NCI-H748 (cell line): Measurements from ENCODE around the gene XYLT1.

Experiments
- DNase-seq: peaks from one replicate; lab custom pipeline; 2025; ENCODE audit not compliant: unreplicated experiment; lab: John Stamatoyannopoulos, UW

XYLT1 gene

DNA sequence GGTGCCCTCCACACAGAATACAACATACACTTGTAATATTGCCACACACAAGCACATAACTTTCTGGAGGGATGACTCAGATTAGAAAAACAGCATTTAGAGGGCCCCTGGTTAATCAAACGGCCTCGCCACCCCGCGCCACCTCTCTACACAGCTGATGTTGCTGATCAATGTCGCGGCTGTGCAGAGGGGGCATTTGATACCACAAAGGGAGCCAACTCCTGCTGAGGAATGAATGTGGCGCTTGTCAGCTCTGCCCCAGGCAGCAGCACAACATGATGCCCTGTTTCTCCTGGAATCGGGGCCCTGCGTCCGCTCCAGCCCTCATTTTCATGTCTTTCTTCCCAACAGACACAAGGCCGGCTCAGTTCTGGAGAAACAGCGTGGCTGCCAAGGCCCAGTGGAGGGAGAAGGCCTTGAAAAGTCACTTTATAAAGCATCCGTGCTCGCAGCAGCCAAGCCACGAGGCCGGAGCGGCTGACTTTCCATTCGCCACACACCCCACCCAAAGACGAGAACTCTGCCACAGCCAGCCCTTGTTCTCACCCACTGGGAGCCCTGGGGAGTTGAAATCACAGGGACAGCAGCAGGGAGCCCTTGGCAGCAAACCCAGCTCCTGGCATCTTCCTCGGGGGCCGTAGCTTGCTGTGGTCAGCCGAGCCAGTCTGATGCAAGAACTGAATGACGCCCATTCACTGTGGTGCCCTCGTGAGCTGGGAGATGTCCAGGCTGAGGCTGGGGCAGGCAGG, 65.6 kb downstream of the XYLT1 start:
- no peak for DNase-seq

DNA sequence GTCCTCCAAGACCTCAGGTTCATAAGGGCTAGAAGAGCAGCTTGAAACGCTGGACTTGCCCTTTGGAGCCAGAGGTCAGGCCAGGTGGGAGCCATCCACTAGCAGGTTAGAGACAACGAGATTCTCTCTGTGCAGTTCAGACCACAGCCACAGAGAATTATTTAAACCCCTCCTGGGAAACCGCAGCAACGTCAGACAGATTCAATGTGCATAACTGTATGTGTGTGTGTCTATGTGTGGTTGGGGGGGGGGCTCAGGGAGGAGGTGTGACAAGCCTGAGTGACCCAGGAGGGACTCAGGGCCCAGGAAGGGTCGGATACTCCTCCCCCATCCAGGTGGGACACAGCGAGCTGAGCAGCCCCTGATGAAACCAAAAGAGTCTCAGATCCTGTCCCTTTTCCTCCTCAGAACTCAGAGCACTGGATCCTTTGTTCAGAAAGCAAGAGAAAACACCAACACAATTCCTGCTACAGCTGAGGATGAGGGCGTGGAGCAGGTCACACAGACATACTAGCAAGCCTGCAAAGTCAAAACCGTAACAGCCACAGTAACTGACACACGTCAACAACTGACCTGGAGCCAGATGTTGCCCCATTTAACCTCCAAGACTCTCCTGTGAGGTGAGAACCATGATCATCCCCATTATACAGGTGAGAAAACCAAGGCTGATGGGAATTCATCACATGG, 66.8 kb downstream of the XYLT1 start:
- no peak for DNase-seq

DNA sequence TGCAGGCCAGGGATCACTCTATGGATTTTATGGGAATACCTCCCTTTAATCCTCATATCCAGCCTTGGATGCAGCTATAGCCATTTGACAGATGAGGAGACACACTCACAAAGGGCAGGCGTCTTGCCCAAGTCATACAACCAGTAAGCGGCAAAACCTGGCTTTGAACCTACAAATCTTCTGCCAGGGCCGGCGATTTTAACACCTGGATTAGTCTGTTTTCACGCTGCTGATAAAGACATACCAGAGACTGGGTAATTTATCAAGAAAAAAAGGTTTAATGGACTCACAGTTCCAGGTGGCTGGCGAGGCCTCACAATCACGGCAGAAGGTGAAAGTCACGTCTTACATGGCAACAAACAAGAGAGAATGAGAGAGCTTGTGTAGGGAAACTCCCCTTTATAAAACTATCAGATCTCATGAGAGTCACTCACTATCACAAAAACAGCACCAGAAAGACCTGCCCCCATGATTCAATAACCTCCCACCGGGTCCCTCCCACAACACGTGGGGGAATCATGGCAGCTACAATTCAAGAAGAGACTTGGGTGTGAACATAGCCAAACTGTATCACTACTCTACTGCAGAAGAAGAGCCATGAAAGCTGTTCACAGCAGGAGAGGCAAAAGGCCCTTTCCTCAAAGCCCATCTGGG, 67.5 kb downstream of the XYLT1 start:
- DNase-seq: no peak

DNA sequence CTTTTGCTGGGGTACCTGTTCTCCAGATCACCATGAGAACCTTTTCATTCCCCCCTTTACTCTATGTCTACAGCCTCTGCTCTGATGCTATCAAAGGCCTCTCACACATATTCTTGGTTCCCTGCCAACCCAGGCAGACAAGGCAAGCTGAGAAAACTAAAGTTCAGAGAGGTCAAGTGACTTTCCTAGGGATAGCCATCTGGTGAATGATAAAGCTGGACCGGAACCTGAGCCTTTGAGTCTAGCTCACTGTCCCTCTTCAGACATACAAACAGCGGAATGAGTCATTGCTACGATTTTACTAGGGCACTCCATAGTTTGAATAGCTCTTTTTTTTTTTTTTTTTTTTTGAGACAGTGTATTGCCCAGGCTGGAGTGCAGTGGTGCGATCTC, 73.3 kb downstream of the XYLT1 start:
- peak; percentile 85 for DNase-seq

DNA sequence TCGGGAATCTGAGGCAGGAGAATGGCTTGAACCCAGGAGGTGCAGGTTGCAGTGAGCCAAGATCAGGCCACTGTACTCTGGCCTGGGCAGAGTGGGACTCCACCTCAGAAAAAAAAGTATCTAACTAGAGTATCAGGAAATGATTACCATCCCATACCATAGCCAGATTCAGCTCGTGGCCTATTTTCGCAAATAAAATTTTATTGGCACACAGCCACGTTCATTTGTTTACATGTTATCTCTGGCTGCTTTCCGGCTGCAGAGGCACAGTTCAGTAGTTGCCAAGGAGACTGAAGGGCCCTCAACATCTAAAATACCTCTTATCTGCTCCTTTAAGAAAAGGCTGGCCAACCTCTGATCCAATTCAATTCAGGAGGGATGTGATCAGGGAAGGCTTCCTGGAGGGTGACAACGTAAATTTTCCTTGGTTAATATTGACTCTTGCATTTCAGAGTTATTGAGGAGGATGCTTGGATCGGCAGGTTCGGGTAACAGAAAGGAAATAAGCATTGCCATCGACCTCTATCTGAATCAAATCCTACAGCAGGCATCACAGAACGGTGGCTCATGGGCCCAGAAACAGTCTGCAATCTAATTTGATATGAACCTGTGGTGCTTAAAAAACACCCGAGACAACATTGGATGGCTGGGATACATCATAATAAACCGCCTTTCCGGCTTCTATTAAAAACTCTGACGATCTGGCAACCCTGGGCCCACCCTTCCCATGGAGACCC, 73.8 kb downstream of the XYLT1 start:
- peak; percentile 88 for DNase-seq

DNA sequence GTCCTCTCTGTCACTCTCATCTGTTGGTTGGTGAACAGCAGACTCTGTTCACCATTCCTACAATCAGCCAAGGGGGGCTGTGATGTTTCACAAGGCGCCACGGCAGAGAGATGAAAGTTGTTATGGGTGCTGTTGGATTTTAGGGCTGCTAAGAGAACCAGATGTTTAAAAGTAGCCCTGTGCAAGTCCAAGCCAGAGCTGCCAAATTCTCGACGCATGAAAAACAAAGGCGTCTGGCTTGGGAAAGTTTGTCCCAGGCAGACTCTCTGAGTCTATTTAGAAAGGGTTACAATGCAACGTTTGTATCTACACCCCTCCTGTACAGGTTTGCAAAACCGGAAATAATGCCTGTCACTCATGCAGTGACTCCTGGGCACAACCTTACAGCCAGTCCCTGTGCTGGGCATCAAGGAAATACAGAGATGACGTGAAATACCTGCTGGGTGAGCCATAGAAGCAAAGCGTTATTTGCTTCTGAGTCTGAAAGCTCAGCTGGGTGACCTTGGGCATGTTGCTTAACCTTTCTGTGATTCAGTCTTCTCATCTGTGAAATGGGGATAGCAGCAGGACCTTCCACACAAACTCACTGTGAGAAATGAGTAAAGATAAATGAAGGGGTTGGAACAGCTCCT, 74.8 kb downstream of the XYLT1 start:
- DNase-seq: no peak

DNA sequence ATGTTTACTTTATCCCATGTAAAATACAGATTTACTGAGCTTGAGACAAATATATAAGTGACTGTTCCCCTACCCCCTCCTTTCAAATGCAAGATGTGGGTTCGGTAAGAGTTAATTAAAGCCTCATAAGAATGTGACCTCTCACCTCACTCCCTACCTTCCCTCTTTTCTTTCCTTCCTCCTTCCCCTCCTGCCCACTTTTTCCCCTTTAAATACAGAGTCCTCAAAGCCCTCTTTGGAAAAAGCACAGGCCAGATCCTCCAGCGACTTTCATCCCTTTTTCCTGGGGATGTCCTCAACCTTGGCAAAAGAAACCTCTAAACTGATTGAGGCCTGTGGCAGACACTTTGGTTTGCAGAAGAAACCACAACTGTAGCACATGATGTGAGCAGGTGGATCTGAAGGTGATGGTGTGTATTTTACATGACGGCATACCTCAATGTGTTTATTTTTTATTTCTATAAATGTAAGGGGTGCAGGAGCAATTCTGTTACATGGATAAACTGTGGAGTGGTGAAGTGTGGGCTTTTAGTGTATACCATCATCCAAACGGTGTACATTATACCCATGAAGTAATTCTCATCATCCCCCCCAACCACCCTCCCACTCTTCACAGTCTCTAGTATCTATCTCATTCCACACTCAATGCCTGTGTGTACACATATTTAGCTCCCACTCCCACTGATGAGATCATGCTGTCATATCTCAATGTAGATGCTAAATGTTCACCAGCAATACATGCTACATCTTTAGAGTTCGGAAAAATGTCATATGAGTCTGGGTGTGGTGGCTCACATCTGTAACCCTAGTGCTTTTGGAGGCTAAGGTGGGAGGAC, 77.7 kb downstream of the XYLT1 start:
- no peak for DNase-seq

DNA sequence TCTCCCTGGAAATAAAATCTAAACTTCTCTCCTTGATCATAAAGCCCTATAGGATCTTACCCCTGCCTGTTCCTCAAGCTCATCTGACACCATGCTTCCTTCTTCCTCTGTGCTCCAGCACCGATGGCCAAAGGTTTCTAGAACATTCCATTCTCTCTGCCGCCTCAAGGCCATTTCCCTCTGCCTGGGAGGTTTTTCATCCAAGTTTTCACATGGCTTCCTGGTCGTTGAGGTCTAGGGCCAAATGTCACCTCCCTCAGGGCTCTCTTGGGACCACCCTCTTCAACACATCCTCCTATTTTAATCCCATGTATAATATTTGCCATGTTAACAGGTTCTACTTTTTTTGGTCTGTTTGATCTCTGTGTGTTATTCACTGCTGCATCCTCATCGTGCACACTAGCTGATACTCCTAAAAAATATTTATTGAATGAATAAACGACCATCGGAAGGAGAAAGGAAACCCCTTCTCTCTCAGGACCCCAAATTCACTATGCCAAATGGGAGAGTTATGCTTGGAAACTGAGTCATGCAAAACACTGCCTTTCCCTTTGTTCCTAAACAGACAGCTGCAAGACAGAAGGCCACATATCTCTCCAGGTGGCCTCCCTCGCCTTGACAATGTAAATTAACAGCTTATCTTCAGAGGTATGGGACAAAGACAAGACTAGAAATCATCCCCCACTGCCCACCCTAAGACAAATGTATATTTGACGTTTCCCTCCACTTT, 78.5 kb downstream of the XYLT1 start:
- no peak for DNase-seq

DNA sequence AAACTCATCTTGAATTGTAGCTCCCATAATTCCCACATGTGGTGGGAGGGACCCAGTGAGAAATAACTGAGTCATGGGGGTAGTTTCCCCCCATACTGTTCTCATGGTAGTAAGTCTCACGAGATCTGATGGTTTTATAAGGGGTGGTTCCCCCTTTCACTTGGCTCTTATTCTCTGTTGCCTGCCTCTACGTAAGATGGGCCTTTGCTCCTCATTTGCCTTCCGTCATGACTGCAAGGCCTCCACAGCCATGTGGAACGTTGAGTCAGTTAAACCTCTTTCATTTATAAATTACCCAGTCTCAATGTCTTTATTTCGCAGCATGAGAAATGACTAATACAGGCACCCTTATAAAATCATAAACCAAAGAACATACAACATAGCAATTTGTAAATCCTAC, 79.0 kb downstream of the XYLT1 start:
- DNase-seq: no peak

DNA sequence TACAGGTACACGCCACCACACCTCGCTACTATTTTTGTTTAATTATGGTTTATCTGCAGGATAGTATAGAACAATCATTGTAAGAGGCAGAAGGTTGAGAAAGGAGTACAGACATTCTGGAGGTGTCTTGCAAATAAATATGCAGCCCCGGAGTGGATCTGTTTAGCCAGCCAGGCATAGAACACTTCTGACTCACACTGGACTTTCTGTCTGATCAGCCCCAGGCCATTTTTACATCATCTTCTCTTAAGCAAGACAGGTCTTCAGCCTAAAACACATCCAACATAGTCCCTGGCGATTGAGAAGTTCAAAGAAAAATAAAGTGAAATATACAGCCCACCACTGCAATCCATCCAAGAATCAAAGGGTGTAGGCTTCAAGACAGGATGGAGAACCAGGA, 81.4 kb downstream of the XYLT1 start:
- no peak for DNase-seq

DNA sequence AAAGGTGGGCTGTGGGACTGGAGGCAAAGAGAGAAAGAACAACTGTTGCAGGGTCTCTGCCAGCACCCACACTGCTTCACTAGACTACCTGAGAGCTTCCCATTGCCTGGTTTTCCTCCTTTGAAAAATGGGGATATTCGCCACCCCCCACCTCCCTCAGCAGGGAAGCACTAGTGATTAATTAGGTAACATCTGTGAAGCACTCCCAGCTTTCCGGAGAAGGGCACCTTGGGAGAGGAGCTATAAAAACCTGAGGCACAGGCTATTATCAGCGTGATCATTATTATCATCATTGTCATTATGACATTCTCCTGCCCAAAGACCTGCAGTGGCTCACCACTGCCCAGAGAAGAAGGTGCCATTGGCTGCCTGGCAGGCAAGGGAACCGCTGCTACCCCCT, 83.5 kb downstream of the XYLT1 start:
- DNase-seq: peak; percentile 1

DNA sequence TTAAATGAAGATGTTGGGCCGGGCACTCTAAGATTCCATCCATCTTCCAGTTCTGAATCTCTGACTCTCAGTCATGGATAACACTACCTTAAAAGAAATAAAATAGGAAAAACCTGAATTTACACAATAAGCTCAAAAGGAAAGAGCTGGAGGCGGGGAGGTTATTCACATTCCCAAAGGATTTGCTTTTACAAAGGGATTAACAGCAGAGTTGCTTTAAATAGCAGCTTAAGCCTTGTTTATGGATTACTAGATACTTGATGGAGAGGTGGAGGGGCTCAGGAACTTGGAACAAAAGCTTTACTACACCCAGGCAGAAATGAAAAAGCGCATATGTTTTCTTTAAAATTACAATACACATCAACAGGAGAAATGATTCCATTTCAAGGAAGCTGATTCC, 84.5 kb downstream of the XYLT1 start:
- DNase-seq: no peak

DNA sequence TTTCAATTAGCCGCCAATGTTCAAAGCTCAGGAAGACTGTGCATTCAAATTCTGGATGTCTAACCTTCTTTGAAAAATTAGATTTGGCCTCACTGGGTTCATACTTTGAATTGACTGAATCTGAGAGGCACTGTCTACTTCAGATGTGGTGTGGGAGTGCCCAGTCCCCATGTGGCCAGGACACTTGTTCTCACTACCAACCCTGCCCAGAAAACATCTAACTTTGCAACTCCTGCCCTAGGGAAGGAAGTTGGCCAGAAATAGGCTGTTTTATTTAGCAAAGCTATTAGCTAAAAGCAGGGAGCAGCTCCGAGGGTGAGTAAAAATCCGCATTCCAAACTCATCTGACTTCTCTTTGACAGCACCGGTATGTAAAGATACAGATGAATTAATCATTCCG, 86.3 kb downstream of the XYLT1 start:
- no peak for DNase-seq

DNA sequence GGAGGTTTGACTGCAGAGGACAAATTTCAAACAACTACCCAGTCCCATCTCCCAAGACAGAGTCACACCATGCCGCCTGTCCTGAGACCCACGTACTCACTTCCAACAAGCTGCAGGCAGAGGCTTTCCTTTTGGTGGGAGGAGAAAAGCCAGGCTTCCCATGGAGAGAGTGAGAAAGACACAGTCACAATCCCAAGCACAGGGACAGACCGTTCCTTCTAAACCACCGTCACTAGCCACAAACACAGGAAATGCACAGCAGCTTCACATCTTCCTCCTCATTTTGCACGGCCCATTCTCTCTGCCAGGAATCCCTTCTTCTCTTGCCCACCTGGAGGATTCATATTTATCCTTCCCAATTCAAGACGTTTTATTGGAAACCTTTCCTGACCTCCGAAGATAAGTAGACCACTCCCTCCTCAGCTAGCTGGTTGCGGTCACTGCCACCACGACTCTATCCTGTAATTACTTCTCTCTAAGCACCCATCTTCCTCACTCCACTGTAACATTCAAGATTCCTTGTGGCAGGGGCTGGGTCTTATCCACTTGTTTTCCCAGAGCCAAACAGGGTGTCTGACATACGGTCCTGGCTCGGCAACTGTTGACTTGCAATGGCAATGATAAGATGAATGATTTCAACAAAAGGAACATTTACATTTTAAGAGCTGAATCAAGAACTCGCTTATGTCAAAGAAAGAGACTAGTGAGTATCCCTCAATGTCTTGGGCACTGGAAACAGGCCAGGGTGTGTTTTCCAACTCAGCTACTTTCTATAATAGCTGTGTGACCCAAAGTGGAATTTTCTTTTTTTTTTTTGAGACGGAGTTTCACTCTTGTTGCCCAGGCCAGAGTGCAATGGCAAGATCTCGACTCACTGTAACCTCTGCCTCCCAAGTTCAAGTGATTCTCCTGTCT, 87.6 kb downstream of the XYLT1 start:
- no peak for DNase-seq

DNA sequence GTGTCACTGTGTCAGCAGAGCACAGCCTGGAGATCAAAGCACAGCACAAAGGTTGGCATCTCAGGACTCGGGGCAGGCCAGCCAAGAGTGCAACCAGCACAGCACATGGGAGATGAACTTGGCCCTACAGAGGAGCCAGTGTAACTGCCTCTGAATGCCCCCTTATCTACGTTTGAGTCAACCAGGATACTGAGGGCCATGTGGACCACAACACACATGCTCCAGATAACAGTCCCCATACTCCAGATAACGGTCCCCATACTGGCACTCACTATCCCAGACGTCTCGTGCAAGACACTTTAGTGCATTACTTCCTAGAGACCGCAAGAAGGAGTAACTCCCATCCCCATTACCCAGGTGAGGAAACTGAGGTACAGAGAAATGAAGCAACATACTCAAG, 88.2 kb downstream of the XYLT1 start:
- DNase-seq: no peak

DNA sequence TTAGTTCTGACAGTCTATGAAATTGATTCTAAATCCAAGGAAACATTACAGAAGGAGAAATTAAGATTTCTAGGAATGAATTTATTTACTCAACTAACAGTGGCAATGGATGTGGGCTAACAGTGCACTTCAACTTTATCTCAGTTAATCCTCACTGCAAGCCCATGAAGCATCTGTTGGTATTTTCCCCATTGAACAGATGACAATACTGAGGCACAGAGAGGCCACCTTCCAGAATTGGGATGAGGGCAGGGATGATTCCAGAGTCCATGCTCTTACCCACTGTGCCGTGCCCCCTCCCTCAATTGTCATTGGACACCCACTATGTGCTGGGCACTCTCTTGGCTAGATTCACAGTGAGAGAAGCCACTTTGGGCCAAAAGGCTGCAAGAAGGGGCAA, 89.0 kb downstream of the XYLT1 start:
- no peak for DNase-seq

DNA sequence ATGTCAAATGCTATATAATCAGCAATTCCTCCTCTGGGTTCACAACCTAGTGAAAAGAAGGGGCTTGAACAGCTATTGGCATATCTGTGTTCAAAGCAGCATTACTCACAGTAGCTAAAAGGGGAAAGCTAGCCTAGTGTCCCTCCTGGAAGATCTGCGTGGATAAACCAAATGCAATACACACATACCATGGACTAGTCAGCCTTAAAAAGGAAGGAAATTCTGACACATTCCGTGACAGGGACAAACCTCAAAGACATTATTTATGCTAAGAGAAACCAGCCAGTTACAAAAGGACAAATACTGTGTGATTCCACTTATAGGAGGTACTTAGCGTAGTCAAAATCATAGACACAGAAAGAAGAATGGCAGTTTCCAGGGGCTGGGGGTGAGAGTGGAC, 90.1 kb downstream of the XYLT1 start:
- no peak for DNase-seq

DNA sequence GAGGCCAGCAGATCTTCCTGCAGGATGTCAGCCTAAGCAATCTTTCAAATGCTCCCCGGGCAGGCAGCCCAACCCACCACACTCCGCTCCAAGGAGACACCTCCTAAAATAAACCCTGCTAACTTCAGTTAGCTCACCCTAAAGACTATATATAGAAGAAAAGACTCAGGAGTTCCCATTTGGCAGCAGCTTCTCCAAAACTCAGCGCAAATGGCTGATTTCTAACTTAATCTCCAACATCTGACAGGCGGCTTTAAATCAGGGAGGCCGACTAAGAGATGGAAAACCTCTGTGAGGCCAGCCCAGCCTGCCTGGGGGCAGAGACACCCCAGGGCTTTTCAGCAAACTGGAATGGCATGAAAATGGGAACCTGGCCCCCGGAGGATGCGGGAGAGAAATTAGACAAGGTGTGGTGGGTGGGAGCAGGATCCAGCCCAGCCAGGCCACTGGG, 91.6 kb downstream of the XYLT1 start:
- no peak for DNase-seq
